OCI-LY7 (cell line): Measurements from ENCODE around the gene FXYD2. TPM values are rescaled to one million over a fixed set of nuclear protein-coding genes. Genes with fewer than 3 reads are reported as not detected.

Source experiments
- BruUV-seq: library from RNA; stranded (reverse); fragments of 400-500 nt; replicated peaks from 2 replicates; lab custom pipeline; 2021; lab: Mats Ljungman, UMichigan
- CTCF ChIA-PET: fragments of 300-600 bp; sonication (Branson Sonifier 250); formaldehyde crosslinking; loops from one replicate; lab custom pipeline; 2022; ENCODE audit warnings: antibody characterized with exemption; ENCODE audit not compliant: unreplicated experiment; lab: Charles Lee
- POLR2A ChIA-PET: fragments of 300-600 bp; sonication (Branson Sonifier 250); formaldehyde crosslinking; loops from one replicate; lab custom pipeline; 2022; ENCODE audit warnings: antibody characterized with exemption; lab: Charles Lee
- DNase-seq: peaks from one replicate; pipeline ENCODE4 v3.0.0-alpha.2; 2015; ENCODE audit warnings: low spot score
- H2AFZ ChIP-seq: fragments of 200-600 bp; sonication (generic), shearing (Covaris generic); 2 replicates; pipeline ENCODE4 v1.6.1; 2014; ENCODE audit warnings: mild to moderate bottlenecking, antibody characterized with exemption, low read length, moderate library complexity
- H3K27ac ChIP-seq: fragments of 200-600 bp; sonication (generic); 2 replicates; pipeline ENCODE4 v1.5.1; 2014; ENCODE audit warnings: mixed run types, low read depth, mild to moderate bottlenecking, moderate library complexity, low read length, inconsistent platforms; ENCODE audit not compliant: poor library complexity, severe bottlenecking
- H3K36me3 ChIP-seq: fragments of 200-600 bp; sonication (generic); 2 replicates; pipeline ENCODE4 v1.6.1; 2014; ENCODE audit warnings: mild to moderate bottlenecking, antibody characterized with exemption, low read length, moderate library complexity, mixed read lengths; ENCODE audit not compliant: insufficient read depth
- H3K4me1 ChIP-seq: fragments of 200-600 bp; sonication (generic); 2 replicates; pipeline ENCODE4 v1.5.1; 2014; ENCODE audit warnings: mild to moderate bottlenecking, low read length; ENCODE audit not compliant: insufficient read depth, poor library complexity, severe bottlenecking
- H3K4me2 ChIP-seq: fragments of 200-600 bp; sonication (generic); 2 replicates; pipeline ENCODE4 v1.6.1; 2014; ENCODE audit warnings: mild to moderate bottlenecking, low read length
- H3K4me3 ChIP-seq: fragments of 200-600 bp; sonication (generic); 2 replicates; pipeline ENCODE4 v1.5.1; 2014; ENCODE audit warnings: mild to moderate bottlenecking, low read depth, low read length; ENCODE audit not compliant: poor library complexity, severe bottlenecking
- H3K79me2 ChIP-seq: fragments of 200-600 bp; sonication (generic); 2 replicates; pipeline ENCODE4 v1.6.1; 2016; ENCODE audit warnings: low read depth, mild to moderate bottlenecking, low read length, moderate library complexity, mixed read lengths; ENCODE audit not compliant: insufficient read depth
- H3K9me2 ChIP-seq: fragments of 200-600 bp; sonication (generic); 2 replicates; pipeline ENCODE4 v1.6.1; 2016; ENCODE audit warnings: mild to moderate bottlenecking, low read length, mixed read lengths; ENCODE audit not compliant: insufficient read depth
- H3K9me3 ChIP-seq: fragments of 200-600 bp; sonication (generic); 2 replicates; pipeline ENCODE4 v1.6.1; 2014; ENCODE audit warnings: mild to moderate bottlenecking, mixed run types, low read length, mixed read lengths
- H4K20me1 ChIP-seq: fragments of 200-600 bp; sonication (generic); 2 replicates; pipeline ENCODE4 v1.6.1; 2014; ENCODE audit warnings: mild to moderate bottlenecking, antibody characterized with exemption, low read length, moderate library complexity, mixed read lengths; ENCODE audit not compliant: insufficient read depth
- CTCF ChIP-seq: fragments of 200-600 bp; sonication (generic); conservative IDR thresholded peaks from 2 replicates; pipeline ENCODE4 v1.5.1; 2014; ENCODE audit warnings: mild to moderate bottlenecking, antibody characterized with exemption, low read length, moderate library complexity, mixed read lengths
- EZH2phosphoT487 ChIP-seq: fragments of 200-600 bp; sonication (generic); IDR thresholded peaks from 2 replicates; pipeline ENCODE4 v1.6.1; 2018; ENCODE audit warnings: low read depth, borderline replicate concordance, mild to moderate bottlenecking, mixed run types, antibody characterized with exemption, low read length, moderate library complexity, mixed read lengths
- intact Hi-C: fragments of 100-400 bp; cut with micrococcal nuclease; formaldehyde crosslinking; loops from one replicate; pipeline ENCODE4 v1.10.0; 2022; ENCODE audit not compliant: unreplicated experiment
- total RNA-seq, 2 experiments: library from RNA; depleted of rRNA in 1 of 2; stranded (reverse); fragments of >200 nt in 1 of 2; shearing (Covaris generic) in 1 of 2; gene quantifications; 2 replicates each; pipeline ENCODE4 v1.2.3, GENCODE V29; 2014 to 2022

FXYD2 gene
- total RNA-seq, 2 experiments from 2014 or later = not detected

- H3K36me3 ChIP-seq = no peaks in the 10 kb centered on the region
- H3K4me2 ChIP-seq = no peak overlapping the region
- no peak for DNase-seq
- CTCF ChIA-PET = interaction anchor here (1.4 kb wide), 1 partner anchor 212 kb away, joined by 3 read pairs; no protein-coding TSS in a partner anchor
- POLR2A ChIA-PET = no interaction called here
- TF ChIP-seq CTCF (no peak), EZH2phosphoT487 (no peak)
- H3K9me2 ChIP-seq = no peaks in the 10 kb centered on the region
- no peaks in the 10 kb centered on the region for H3K4me1 ChIP-seq
- no peaks in the 10 kb centered on the region for H4K20me1 ChIP-seq
- no peak overlapping the region for H3K4me3 ChIP-seq
- H3K79me2 ChIP-seq = no peaks in the 10 kb centered on the region
- no peak overlapping the region for H3K27ac ChIP-seq
- H3K9me3 ChIP-seq = no peaks in the 10 kb centered on the region
- no TSS peak for BruUV-seq
- H2AFZ ChIP-seq = no peak overlapping the region
- intact Hi-C loops = no loop called here
Measured at GRCh38 chr11:117841551-117842031, 17.0 kb upstream of the FXYD2 start.

DNA sequence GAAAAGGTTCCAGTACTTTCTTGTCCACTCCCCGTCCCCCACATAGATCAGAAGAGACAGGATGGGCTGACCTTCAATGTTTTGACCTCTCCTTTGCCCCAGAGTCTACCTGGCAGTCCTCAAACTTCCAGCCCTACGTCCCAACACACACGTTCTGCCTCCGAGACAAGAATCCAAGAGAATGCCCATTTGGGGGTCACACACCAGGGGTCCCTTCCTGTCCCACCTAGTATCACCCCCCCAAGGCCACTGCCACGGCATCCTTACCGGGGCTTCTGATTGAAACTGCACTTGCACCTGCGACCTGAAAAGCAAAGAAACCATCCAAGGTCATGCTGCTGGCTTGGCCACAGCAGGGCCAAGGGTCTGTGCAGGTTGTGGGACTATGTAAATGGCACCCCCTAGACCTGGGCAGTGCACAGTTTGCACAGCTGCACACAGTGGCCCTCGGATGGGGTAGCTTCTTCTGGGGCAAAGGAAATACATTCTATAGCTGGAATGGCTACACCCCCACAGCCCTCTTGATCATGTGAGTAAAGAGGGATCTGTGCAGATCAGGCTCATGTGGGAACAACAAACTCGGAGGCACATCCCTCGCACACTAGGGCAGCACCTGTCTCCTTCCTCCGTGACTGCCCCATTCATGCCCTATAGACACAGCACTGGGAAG lies 16.5 kb upstream of the FXYD2 start:
- intact Hi-C loops = no loop called here
- Histone ChIP-seq H3K4me2 (no peak overlapping the region), H3K27ac (no peak overlapping the region), H3K36me3 (no peaks in the 10 kb centered on the region), H3K4me3 (no peak overlapping the region), H3K79me2 (no peaks in the 10 kb centered on the region), H3K9me2 (no peaks in the 10 kb centered on the region), H4K20me1 (no peaks in the 10 kb centered on the region), H2AFZ (no peak overlapping the region), H3K4me1 (no peaks in the 10 kb centered on the region), H3K9me3 (no peaks in the 10 kb centered on the region)
- DNase-seq = no peak
- CTCF ChIA-PET = no interaction called here
- BruUV-seq = no TSS peak
- POLR2A ChIA-PET = no interaction called here
- no peak for TF ChIP-seq CTCF

- Histone ChIP-seq H3K79me2 (no peaks in the 10 kb centered on the region), H3K27ac (no peak overlapping the region), H2AFZ (no peak overlapping the region), H3K4me3 (no peak overlapping the region), H3K9me2 (no peaks in the 10 kb centered on the region), H3K36me3 (no peaks in the 10 kb centered on the region), H3K4me1 (no peaks in the 10 kb centered on the region), H4K20me1 (no peaks in the 10 kb centered on the region), H3K4me2 (no peak overlapping the region), H3K9me3 (no peaks in the 10 kb centered on the region)
- ChIA-PET POLR2A (no interaction called here), CTCF (no interaction called here)
- no peak for TF ChIP-seq CTCF
- TF ChIP-seq EZH2phosphoT487 = no peak
- BruUV-seq = no TSS peak
- intact Hi-C loops = no loop called here
- no peak for DNase-seq
Measured at GRCh38 chr11:117839936-117840813, 15.6 kb upstream of the FXYD2 start.
